ENCODE data around the gene MRPL30. TPM values are rescaled to one million over a fixed set of nuclear protein-coding genes. Genes with fewer than 3 reads are reported as not detected.

The MRPL30 gene
- polyA plus RNA-seq (2012; rRNA removed) = 14.9 and 18.4 TPM in 2 replicates
- polyA plus RNA-seq (2012; cell fraction: cytosol; rRNA removed) = 22.4 and 23.2 TPM in 2 replicates
- polyA plus RNA-seq (2012; cell fraction: nucleus; rRNA removed) = 3.8 and 10.6 TPM in 2 replicates

DNA sequence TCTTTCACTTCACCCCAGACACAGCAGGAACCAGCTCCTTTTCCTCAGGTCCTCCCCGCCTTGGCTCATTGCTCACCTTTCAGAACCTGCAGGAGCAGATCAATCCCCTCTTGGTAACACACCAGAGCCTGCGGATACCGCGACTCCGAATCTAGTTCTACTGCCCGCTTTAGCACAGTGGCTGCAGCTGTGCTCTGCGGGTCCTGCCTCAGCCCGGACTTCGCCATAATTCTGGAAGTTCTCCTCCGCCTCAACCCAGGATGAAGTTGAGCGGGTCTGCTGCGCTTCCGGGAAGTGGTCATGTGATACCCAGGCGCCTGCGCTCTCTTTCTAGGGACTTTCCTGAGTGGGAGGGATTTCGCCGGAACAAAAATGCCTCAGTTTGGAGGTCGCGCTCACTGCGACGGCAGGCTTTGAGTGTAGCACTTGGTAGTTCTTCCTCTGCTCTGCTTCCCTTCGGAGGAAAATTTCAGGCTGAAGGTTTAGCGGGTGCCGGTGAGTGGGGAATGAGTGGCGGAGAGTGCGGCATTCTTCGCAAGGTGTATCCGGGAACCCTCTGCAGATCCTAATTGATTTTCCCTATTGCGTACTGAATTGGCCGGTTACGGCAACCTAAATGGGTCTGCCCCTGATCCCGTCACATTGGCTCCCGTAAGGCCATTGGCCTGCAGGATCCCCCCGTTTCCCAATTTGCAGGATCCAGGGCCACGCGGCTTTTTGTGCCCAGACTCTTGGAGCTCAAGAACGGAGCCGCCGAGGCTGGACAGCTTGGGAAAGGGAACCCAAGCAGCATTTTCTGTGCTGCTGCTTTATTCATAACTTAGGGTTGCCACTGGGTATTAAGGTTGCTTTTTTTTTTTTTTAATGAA lies at the start of gene MRPL30, which contains the start of gene MITD1:
MRPL30 (plus strand) TSS at position 430 of the 869 bp plus-strand sequence. CDS start 5,020 bp downstream, outside the sequence.
MITD1 (minus strand) TSS at position 304 of the 869 bp plus-strand sequence; CDS start at position 227, 77 bp downstream.
- peak; percentile 82 for DNase-seq
- Histone ChIP-seq H3K79me2 (ENCODE audit: insufficient read depth) (peaks cover 85% of the 10 kb centered on the region), H3K27ac (ENCODE audit: low read depth in 2 of 2, low read length in 1 of 2) (peak within 1 kb of the TSS; percentile 69 to 91), H4K20me1 (ENCODE audit: insufficient read depth) (peaks cover 10% of the 10 kb centered on the region; the same call in 1 of the 2 replicates), H3F3A (replicated peaks; ENCODE audit: insufficient read depth) (peaks cover 5% of the 10 kb centered on the region), H3K4me1 (ENCODE audit: control insufficient read depth in 1 of 2, insufficient read depth in 2 of 2, low read depth in 1 of 2, low read length in 1 of 2) (peaks cover 0 to 16% of the 10 kb centered on the region in 2 experiments; a peak in 2 of 4 replicates), H3K4me2 (peak within 1 kb of the TSS; percentile 88), H2AFZ (ENCODE audit: low read depth) (peak within 1 kb of the TSS; percentile 91), H3K9me2 (no peaks in the 10 kb centered on the region), H3K36me3 (replicated peaks in 1 of 2; ENCODE audit: control insufficient read depth in 1 of 2, insufficient read depth in 2 of 2, low read length in 1 of 2) (peaks cover 0 to 3% of the 10 kb centered on the region in 2 experiments), H3K9me3 (no peaks in the 10 kb centered on the region), H3K9ac (peak within 1 kb of the TSS; percentile 80), H3K4me3 (ENCODE audit: low read depth in 2 of 2, low read length in 1 of 2) (peak within 1 kb of the TSS; percentile 89 to 95), H3K27me3 (ENCODE audit: insufficient read depth) (no peaks in the 10 kb centered on the region)
- under 1% methylated on average over 31 of the region's 39 CpGs for WGBS (ENCODE audit: low lambda C conversion rate)
- ChIA-PET POLR2A (interaction anchor here (0.6 to 2.0 kb wide), 3 partner anchors 26 to 156 kb away, joined by 3 to 8 read pairs (median 4); partner anchors contain the start of genes C2orf15, EIF5B, LIPT1 and TSGA10), CTCF (interaction anchor here (0.6 to 2.1 kb wide), 16 partner anchors 8 to 523 kb away, joined by 3 to 11 read pairs (median 3); partner anchors contain the start of genes EIF5B, LIPT1 and TSGA10)
- TF ChIP-seq RAD21 (IDR thresholded peaks at IDR 0.05; ENCODE audit: low read length) = no peak
- peak; percentile 98 for TF ChIP-seq TAF1 (IDR thresholded peaks at IDR 0.05; ENCODE audit: borderline replicate concordance, low read depth, low read length)
- no peak for TF ChIP-seq MEF2A (IDR thresholded peaks at IDR 0.05; ENCODE audit: borderline replicate concordance, low read depth)
- no peak for TF ChIP-seq FOXM1 (IDR thresholded peaks at IDR 0.05; ENCODE audit: low read depth)
- peak; percentile 4; the same call in 1 of the 2 replicates for TF ChIP-seq SMC3 (IDR thresholded peaks at IDR 0.05; ENCODE audit: low read depth, low read length)
- TF ChIP-seq, protein P1, sequence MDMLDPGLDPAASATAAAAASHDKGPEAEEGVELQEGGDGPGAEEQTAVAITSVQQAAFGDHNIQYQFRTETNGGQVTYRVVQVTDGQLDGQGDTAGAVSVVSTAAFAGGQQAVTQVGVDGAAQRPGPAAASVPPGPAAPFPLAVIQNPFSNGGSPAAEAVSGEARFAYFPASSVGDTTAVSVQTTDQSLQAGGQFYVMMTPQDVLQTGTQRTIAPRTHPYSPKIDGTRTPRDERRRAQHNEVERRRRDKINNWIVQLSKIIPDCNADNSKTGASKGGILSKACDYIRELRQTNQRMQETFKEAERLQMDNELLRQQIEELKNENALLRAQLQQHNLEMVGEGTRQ (IDR thresholded peaks at IDR 0.05; ENCODE audit: borderline replicate concordance, low read depth, low read length) = peak; percentile 73
- TF ChIP-seq RFX5 (IDR thresholded peaks at IDR 0.05; ENCODE audit: low read length) = 0 out of 2 replicates have a peak, but pooled peaks have one; percentile 62
- TF ChIP-seq, protein P2, sequence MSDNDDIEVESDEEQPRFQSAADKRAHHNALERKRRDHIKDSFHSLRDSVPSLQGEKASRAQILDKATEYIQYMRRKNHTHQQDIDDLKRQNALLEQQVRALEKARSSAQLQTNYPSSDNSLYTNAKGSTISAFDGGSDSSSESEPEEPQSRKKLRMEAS (IDR thresholded peaks at IDR 0.05; ENCODE audit: low read depth) = peak; percentile 88
- TF ChIP-seq RXRA (IDR thresholded peaks at IDR 0.05; ENCODE audit: borderline replicate concordance, low read depth) = no peak
- no peak for TF ChIP-seq EZH2phosphoT487 (IDR thresholded peaks at IDR 0.05; ENCODE audit: borderline replicate concordance, low read depth)
- TF ChIP-seq NFIC (IDR thresholded peaks at IDR 0.05; ENCODE audit: borderline replicate concordance) = no peak
- TF ChIP-seq, protein P3, sequence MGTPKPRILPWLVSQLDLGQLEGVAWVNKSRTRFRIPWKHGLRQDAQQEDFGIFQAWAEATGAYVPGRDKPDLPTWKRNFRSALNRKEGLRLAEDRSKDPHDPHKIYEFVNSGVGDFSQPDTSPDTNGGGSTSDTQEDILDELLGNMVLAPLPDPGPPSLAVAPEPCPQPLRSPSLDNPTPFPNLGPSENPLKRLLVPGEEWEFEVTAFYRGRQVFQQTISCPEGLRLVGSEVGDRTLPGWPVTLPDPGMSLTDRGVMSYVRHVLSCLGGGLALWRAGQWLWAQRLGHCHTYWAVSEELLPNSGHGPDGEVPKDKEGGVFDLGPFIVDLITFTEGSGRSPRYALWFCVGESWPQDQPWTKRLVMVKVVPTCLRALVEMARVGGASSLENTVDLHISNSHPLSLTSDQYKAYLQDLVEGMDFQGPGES (IDR thresholded peaks at IDR 0.05; ENCODE audit: low read depth, low read length) = 0 out of 2 replicates have a peak, but pooled peaks have one; percentile 26
- TF ChIP-seq, protein P4, sequence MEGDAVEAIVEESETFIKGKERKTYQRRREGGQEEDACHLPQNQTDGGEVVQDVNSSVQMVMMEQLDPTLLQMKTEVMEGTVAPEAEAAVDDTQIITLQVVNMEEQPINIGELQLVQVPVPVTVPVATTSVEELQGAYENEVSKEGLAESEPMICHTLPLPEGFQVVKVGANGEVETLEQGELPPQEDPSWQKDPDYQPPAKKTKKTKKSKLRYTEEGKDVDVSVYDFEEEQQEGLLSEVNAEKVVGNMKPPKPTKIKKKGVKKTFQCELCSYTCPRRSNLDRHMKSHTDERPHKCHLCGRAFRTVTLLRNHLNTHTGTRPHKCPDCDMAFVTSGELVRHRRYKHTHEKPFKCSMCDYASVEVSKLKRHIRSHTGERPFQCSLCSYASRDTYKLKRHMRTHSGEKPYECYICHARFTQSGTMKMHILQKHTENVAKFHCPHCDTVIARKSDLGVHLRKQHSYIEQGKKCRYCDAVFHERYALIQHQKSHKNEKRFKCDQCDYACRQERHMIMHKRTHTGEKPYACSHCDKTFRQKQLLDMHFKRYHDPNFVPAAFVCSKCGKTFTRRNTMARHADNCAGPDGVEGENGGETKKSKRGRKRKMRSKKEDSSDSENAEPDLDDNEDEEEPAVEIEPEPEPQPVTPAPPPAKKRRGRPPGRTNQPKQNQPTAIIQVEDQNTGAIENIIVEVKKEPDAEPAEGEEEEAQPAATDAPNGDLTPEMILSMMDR (IDR thresholded peaks at IDR 0.05) = no peak
- peak; percentile 22; the same call in 1 of the 2 replicates for TF ChIP-seq TCF12 (IDR thresholded peaks at IDR 0.05)
- TF ChIP-seq, protein P5, sequence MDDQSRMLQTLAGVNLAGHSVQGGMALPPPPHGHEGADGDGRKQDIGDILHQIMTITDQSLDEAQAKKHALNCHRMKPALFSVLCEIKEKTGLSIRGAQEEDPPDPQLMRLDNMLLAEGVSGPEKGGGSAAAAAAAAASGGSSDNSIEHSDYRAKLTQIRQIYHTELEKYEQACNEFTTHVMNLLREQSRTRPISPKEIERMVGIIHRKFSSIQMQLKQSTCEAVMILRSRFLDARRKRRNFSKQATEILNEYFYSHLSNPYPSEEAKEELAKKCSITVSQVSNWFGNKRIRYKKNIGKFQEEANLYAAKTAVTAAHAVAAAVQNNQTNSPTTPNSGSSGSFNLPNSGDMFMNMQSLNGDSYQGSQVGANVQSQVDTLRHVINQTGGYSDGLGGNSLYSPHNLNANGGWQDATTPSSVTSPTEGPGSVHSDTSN (IDR thresholded peaks at IDR 0.05) = no peak
- peak; percentile 94 for TF ChIP-seq GABPA (IDR thresholded peaks at IDR 0.05; ENCODE audit: low read depth)
- TF ChIP-seq JUND (IDR thresholded peaks at IDR 0.05) = no peak
- TF ChIP-seq, protein P6, sequence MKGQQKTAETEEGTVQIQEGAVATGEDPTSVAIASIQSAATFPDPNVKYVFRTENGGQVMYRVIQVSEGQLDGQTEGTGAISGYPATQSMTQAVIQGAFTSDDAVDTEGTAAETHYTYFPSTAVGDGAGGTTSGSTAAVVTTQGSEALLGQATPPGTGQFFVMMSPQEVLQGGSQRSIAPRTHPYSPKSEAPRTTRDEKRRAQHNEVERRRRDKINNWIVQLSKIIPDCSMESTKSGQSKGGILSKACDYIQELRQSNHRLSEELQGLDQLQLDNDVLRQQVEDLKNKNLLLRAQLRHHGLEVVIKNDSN (IDR thresholded peaks at IDR 0.05; ENCODE audit: borderline replicate concordance, low read depth) = peak; percentile 96
- TF ChIP-seq SIN3A (IDR thresholded peaks at IDR 0.05; ENCODE audit: borderline replicate concordance, low read depth, low read length) = peak; percentile 95; the same call in 1 of the 2 replicates
- TF ChIP-seq RCOR1 (IDR thresholded peaks at IDR 0.05; ENCODE audit: low read length) = no peak
- TF ChIP-seq TEAD4 (IDR thresholded peaks at IDR 0.05; ENCODE audit: borderline replicate concordance, insufficient read depth) = no peak
- TF ChIP-seq NRF1 (IDR thresholded peaks at IDR 0.05; ENCODE audit: low read depth, low read length) = peak; percentile 81
- peak; percentile 96 for TF ChIP-seq CHD2 (IDR thresholded peaks at IDR 0.05; ENCODE audit: low read length, partially characterized antibody)
- TF ChIP-seq ELF1 (IDR thresholded peaks at IDR 0.05) = peak; percentile 96
- peak; percentile 96 for TF ChIP-seq POLR2AphosphoS5 (IDR thresholded peaks at IDR 0.05; ENCODE audit: low read depth, low read length)
- TF ChIP-seq YY1 (IDR thresholded peaks at IDR 0.05; ENCODE audit: low read depth) = 0 out of 2 replicates have a peak, but pooled peaks have one; percentile 32
- peak; percentile 14; the same call in 1 of the 2 replicates for TF ChIP-seq FOSL2 (IDR thresholded peaks at IDR 0.05; ENCODE audit: borderline replicate concordance, low read depth)

All from SK-N-SH (cell line).